GM18526 (cell line): Measurements from ENCODE around the gene ZNF682.

Experiments used
- POLR2A ChIP-seq: IDR thresholded peaks from 3 replicates; pipeline ENCODE4 v1.6.1; 2011; ENCODE audit not compliant: insufficient read length; ENCODE audit errors: extremely low read depth

The ZNF682 gene

DNA sequence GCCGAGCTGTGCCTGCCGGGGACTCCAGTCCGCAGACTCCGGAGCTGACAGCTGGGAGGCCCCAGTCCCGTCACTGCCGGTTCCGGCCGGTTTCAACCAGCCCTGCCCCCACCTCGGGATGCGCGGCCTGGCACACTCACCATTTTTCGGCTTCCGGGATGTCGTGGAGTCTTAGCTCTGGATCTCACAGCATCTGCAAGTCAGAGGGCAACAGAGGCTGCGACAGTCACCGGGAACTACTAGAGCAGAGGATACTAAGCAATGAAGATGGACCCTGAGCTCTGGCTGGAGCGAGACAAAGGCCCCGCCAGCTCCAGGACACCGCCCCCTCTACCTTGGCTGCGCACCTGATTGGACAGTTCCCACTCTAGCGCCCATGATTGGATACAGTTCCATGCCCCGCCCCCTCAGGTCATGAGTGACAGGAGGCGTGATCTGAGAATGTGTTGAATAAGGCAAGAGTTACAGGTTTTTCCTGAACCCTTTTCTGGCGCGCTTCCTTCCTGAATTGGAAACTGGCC lies at the start of gene ZNF682:
TSS of gene ZNF682 (minus strand) at position 303 of the 521 bp plus-strand sequence. CDS start at position 143, 160 bp downstream.
- peak; percentile 41 for TF ChIP-seq POLR2A

DNA sequence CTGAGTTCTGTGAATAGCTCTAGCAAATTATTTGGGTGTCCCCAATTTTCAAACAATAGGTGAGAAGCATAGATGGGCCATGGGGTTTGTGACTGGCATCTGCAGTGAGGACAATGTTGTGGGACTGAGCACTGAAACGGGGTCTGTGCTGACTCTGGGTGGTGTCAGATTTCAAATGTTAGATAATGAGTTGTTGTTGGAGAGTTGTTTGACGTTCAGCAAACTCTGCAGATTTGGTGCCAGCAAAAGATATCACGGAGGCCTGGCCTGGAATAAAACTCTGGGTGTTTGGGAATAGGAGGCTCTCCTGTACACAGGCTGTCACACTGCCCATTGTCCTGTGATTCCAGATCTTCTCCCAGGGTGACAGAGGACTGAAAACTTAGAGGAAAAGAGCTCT lies 41.4 kb upstream of the ZNF682 start:
- TF ChIP-seq POLR2A = no peak

DNA sequence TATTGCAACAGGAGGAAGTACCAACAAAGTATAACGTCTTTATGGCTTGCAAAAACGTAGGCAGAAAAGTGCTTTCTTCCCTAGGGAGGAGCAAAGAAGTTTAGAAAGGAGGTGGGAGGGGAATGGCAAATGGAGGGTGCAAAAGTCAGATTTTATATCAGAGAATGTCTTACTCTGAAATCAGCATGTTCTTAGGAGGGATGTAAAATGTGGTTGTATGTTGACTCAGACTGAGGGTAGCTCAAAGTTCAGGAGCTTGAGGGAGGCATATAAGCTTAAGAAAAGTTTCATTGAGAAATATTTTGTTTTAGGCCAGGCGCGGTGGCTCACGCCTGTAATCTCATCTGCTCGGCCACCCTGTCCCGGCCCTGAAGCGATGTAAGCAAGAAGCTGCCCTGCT lies 40.2 kb upstream of the ZNF682 start:
- no peak for TF ChIP-seq POLR2A

DNA sequence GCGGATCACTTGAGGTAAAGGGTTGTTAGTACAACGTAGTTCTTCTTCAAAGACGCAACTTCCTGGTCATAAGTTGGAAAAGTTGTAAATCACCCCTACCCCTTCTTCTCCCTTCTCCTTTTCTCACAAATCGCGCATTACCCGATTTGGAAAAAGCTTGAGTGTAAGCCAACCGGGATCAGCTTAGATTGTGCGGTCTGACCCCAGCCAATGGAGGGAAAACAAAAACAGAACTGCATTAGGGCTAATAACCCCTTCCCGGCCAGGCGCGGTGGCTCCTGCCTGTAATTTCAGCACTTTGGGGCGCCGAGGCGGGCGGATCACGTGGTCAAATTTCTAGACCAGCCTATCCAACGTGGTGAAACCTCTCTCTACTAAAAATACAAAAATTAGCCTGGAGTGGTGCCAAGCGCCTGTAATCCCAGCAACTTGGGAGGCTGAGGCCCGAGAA lies 39.3 kb upstream of the ZNF682 start:
- TF ChIP-seq POLR2A = no peak

DNA sequence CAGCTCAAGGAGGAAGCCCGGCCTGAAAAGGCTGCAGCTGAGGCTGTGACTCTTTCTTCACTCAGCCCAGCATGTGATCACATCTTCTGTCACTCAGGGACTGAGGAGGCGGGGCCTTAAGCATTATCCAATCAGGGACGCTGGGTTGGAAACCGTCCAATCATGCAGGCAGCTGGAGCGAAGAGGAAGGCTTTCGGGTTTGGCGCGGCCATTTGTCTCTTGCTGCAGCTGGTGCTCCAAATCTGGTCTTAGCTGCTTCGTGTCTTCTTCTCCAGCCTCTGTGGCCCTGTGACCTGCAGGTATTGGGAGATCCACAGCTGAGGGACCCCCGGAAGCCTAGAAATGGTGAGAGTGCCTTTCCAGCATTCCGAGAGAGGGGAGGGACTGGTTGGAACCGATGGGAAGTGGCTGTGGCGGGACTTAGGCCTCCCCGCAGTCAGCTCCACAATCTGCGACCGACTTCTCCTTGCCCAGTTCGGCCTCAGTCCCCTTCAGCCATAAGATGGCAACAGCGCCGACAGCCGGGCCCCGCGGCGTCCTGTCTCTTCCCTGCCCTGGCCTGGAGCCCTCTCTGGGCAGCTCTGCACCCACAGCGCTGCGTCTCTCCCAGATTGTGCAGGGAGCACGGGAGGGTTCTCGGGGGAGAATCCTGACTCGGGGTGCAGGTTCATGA lies 38.6 kb upstream of the ZNF682 start, which contains the start of gene ZNF90:
TSS of gene ZNF90 (plus strand) at position 210 of the 673 bp plus-strand sequence. CDS start at position 343, 133 bp downstream.
- peak; percentile 50 for TF ChIP-seq POLR2A

DNA sequence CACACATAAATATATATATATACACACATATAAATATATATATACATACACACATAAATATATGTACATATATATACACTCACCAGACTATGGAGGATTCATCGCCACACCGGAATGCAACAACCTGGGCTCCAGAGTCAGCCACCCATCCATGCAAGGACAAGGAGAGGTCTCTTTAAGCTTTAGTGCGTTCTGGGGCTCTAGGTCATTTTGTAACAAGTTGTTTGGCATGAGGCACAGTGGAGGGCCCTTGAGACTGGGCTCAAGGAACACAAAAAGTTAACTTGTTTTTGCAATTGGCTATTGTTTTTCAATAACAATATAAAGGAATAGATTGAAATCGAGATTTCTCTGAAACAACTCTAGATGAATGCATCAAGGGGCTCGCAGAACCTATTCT lies 33.6 kb upstream of the ZNF682 start:
- no peak for TF ChIP-seq POLR2A

DNA sequence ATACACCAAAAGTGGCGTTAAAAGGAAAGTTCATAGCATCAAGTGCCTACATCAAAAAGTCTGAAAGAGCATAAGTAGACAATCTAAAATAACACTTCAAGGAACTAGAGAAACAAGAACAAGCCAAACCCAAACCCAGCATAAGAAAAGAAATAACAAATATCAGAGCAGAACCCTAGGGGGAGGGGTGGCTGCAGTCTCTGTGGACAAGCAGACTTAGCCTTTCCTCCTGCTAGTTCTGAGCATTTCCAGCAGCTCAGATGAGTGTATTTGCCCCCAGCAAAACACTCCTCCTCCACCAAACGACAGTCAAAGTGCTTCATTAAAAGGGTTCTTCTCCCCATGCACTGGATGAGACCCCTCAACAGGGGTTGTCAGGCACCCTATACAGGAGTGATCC lies 31.4 kb upstream of the ZNF682 start:
- no peak for TF ChIP-seq POLR2A

DNA sequence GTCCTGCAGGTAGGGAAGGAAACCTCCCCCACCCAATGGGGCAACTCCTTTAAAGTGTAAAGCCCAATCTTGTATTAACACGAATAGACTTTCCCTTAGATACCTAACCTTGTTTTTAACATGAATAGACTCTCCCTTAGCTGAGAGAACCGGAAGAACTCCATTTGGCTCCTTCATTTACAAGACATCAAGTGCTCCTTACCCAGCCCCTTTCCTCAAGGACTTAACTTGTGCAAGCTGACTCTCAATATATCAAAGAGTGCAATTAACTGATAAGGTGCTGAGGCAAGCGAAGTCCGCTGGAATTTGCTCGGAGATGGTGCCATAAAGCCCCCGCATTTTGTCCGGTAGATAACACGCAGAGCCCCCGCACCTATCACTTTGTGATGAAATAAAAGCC lies 28.6 kb upstream of the ZNF682 start:
- TF ChIP-seq POLR2A = no peak

DNA sequence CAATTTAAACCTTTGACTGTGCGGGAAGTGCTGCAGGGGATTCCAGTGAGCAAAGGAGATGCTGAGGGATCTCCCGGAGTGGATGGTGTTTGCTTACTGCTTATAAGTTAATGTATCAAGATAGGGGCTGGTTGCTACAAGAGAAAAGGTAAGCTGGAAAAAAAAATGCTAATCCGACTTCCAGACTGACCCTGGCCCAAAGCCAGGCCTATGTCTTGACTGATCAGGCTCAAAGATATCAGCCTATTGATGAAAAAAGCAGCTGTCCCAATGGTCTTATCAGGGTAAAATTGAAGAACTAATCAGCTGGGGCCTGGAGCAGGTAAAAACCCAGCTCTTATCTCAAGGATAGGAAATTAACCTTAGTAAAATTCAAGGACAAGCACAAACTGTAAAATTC lies 27.6 kb upstream of the ZNF682 start:
- no peak for TF ChIP-seq POLR2A

DNA sequence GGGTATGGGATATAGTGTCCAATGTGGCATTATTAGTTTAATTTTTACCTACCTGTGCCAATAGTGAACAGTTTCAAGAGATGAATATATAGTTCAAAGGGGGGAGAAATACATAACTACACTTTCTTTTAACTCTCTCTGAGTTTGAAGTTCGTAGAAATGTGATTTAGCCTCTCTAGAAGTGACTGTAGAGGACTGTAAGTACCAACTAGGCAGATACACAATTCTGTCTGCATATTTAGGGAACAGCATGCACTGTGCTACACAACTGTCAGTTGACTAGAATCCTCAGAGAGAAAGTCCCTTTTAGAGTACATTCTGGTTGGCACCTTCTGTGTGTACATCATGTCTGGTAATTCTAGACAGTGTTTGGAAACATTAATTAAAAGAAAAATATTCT lies 21.0 kb upstream of the ZNF682 start:
- no peak for TF ChIP-seq POLR2A

DNA sequence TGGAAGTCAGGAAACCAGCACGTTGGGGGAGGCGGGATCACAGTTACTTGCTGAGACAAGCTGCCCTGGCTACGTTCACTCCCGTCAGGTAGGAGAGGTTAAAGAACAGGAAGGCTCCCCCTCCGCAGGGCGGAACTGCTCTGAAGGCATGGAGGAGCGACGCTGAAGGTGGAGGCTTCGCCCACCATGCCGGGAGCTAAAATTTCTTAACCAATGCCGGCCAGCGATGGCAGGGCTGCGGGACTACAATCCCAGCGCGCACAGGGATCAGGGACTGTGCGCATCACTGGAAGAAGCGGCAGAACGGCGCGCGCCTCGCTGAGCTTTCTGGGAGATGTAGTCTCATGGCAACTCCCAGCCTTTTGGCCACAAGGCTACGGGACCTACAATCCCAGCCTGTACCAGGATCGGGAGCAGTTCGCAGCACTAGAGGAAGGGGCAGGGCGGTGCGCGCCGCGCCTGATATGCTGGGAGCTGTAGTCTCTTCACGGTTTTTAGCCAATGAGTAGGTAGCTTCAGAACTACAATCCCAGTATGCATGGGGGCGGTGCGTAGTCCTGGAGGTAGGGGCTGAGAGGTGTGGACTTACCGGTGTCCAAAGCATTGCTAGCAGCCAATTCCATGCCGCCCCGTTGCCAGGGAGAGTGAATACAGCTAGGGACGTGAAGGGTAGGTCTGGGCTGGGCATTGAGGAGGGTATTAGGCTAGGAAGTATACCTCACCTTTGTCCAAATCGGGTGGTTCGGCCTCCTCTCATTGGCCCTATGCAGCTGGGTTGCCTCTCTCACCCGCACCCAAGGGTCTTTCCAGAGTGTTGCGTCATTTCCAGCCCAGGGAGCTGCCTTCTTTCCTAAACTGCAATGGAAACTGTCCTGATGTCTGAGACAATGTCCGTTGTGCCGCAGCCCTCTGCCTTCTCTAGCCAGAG lies 12.8 kb upstream of the ZNF682 start:
- peak; percentile 46 for TF ChIP-seq POLR2A

DNA sequence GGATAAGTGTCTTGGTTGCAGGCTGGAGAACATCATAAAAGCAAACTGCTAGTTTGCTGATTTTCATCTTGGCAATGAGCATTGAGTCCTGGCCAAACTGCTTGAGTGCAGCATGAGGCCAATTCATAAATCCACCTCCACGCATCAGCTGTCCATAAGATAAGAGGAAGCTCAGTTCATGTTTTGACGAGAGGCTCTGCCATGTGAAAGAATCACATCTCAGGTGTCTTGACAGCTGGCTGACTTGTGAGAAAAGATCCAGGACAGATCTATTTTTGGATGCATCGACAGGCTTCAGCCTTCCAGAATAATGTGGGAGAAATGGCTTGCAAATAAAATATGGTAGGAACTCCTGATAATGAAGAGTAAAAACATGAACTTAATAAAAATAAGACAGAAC lies 5.4 kb upstream of the ZNF682 start:
- TF ChIP-seq POLR2A = no peak

DNA sequence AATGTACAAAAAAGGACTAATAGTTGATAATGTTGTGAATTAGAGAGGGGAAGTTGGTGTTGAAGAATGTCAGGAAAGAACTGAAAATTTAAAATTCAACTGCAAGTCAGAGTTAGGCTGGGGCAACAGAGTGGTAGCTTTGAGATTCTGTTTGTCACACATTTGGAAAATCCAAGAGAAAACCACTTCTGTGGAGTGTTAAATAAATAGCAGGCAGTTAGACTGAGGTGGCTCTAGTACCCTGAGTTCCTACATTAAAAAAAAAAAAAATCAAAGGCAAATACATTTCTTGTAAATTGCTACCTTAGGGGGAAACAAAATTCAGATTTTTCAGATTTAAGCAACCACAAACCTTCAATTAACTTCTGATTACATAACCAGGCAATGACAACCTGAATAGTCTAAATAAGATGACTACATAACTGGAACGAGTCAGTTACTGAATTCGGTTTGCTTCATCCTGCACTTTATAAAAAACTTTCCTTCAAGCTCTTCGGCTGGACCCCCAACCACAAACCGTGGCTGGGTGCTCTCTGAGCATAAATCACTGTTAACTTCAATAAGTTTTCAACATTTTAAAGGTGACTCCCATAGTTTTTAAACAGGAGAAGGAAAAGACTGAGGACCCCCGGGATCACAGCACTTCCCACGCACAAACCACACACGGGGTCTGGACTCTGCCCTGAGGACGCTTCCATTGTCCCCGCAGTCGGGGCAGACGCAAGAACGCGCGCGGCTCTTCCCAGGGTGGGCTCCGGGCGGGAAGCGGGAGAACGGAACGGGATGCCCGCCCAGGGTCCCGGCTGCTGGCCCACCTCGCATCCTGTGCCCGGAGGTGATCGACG lies 725 bp downstream of the ZNF682 start:
- no peak for TF ChIP-seq POLR2A

DNA sequence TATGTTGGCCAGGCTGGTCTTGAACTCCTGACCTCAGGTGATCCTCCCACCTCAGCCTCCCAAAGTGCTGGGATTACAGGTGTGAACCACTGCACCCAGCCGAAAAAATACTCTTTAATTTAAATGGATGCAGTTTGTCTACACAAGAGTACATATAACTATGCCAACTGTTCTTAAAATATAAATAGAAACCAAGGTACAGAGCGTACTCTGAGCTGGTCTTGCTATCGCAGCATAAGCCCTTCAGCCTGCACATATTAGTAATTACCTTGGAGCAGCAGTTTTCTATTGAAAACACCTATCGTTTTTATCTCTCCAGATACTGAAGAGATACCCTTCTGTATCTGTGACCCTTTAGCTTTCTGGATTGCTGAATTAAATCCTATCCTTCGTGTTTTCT lies 3.4 kb downstream of the ZNF682 start:
- no peak for TF ChIP-seq POLR2A

DNA sequence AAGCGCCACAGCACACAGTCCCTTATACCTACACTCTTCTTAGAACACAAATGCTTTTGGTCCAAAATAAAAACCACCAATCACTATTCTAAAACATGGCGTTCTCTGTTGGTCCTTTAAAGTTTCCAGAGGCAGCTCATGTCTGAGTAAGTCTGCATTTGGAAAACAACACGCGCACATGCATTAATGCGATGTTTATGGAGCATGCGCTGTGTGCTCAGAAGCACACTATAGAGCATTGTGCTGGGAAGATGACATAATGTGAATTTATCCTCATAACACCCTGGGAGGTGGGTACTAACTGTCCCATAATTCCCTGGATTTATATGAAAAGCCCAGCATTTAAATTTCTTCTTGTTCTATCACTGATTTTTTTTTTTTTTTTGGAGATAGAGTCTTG lies 10.7 kb downstream of the ZNF682 start:
- TF ChIP-seq POLR2A = no peak
